GM19193 (cell line): Measurements from ENCODE around the gene KHDC1.

Source experiments
- POLR2A ChIP-seq: IDR thresholded peaks from 4 replicates; pipeline ENCODE4 v1.6.1; 2011; ENCODE audit not compliant: insufficient read depth, insufficient read length; ENCODE audit errors: extremely low read depth

Gene KHDC1

GRCh38 chr6:73252703-73253102 is 10.3 kb downstream of the KHDC1 start:
- no peak for TF ChIP-seq POLR2A

DNA sequence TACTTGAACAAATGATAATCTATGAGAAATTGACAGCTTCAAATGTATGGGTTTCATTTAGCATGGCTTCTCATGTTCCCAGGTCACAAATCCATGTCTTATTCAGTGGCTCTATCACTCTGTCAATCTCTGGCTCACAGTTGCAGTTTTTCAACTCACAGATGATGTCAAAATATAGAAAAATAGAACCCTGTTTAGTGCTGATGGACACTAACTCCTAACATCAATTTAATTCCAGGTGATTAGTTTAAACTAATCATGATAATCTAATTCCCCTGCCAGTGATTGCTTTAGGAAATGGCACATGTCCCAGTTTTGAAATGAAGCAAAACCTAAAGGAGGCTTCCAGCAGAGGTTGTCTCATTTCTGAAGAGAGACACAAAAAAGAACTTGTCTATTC is 13.0 kb downstream of the KHDC1 start:
- no peak for TF ChIP-seq POLR2A

- TF ChIP-seq POLR2A: no peak
Observed at GRCh38 chr6:73248192-73248903, 14.6 kb downstream of the KHDC1 start.

DNA sequence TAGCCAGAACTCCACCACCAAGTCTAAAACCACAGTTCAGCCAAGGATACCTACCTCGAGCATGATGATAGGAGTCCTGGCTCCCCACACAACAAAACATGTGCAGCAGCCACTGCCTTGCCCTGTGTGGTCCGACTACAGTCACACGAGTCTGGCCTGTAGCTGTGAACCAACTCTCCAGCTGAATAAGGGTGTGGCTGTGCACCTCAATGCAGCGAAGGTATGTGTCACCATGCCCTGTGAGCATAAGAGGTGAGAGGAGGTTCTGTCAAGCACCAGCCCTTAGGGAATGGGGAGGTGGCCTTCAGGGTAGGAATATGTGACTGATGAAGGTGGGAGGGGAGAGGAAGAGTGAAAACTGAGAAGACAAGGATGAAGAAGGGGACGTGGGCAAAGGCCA is 21.0 kb downstream of the KHDC1 start:
- TF ChIP-seq POLR2A: no peak

- no peak for TF ChIP-seq POLR2A
Observed at GRCh38 chr6:73240730-73241129, 22.3 kb downstream of the KHDC1 start.

DNA sequence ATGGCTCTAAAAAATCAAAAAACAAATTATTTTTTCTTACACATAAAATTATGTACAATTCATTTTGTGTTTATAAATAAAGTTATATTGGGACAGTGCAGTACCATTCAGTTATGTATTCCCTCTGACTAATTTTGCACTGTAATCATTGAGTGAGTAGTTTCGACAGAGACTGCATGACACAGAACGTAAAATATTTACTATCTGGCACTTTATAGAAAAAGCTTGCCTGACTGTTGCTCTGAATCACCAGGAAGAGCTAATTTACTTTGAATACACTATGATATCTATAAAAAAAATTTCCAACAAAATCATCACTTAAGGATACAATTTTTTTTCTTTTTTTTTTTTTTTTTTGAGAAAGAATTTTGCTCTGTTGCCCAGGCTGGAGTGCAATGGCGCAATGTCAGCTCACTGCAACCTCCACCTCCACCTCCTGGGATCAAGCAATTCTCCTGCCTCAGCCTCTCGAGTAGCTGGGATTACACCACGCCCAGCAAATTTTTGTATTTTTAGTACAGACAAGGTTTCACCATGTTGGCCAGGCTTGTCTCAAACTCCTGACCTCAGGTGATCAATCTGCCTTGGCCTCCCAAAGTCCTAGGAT is 26.7 kb downstream of the KHDC1 start:
- no peak for TF ChIP-seq POLR2A

DNA sequence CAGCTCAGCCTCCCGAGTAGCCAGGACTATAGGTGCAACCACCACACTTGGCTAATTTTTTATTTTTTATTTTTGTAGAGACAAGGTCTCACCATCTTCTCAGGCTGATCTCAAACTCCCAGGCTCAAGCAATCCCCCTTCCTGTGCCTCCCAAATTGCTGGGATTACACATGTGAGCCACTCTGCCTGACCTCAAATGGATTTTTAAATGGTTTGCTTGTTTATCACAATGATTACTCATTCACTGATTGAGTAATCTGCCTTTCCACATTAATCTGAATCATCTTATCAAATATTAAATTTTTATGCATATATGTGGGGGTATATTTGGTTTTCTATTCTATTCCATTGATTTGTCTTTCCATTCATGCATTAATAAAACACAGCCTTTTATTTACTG is 28.3 kb downstream of the KHDC1 start:
- TF ChIP-seq POLR2A: no peak

GRCh38 chr6:73233048-73233447 is 29.9 kb downstream of the KHDC1 start:
- no peak for TF ChIP-seq POLR2A

- TF ChIP-seq POLR2A: no peak
Observed at GRCh38 chr6:73231986-73232391, 31.0 kb downstream of the KHDC1 start.

DNA sequence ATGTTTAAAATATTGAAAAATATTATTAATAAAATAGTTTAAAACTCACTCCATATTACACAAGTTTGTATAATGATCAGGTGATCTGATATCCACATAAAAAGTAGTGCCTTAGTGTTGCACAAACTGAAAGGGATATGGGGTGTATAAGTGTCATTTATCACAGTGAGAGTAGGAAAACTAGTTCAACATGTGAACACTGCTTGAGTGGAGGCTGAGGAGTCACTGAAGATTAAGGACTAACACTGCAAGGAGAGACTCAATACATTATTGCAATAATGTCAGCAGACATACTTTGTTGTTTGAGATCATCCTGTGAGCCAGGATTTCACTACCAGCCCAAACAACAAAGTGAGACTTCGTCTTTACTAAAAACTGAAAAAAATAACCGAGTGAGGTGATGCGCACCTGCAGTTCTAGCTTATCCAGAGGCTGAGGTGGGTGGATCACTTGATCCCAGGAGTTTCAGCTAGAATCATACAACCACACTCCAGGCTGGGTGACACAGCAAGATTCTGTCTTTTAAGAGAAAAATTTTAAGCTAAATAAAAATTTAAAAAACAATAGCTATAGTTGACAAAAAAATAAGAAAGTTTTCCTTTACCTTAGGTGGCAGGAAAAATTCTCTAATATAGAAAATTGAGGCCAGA is 35.3 kb downstream of the KHDC1 start:
- TF ChIP-seq POLR2A: no peak

DNA sequence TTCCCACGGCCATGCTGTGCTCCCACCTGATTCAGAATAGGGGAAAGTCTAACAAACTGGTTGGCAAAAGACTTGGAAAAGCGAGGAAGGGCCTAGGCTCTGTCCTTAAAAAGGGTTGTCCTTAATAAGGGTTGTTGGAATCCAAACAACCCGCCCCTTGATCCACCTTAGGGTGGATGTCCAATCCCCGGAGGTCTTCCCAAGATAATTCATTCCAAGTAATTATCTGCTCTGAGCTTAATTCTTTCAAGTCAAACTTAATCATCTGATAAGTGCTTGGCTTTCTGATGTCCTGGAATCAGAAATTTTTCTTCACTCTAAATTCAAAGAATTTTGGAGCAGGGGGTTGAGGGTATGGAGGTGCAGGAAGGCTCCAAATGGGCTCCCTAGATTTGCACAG is 37.6 kb downstream of the KHDC1 start, which contains the start of gene KHDC1L:
TSS of gene KHDC1L (minus strand) at position 101 of the 400 bp plus-strand sequence. CDS start at position 13, 88 bp downstream.
- no peak for TF ChIP-seq POLR2A

- TF ChIP-seq POLR2A: no peak
Observed at GRCh38 chr6:73216859-73217258, 46.1 kb downstream of the KHDC1 start.

DNA sequence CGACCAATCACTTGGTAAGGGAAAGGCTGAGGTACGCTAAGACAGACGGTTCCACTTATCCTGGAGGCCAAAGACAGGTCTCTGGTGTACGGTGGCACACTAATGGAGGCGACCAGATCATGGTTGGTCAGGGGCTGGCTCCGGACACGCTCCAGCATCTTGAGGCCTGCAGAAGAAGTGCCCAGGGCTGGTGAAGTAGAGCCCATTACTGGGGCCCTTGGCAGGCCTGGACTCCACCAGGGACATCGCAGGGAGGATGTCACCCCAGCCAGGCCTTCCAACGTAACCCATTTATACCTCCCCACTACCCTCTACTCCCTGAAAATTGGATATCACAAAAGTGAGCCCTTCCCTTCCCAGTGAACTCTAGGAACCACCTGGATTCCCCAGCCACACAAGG is 53.9 kb downstream of the KHDC1 start:
- TF ChIP-seq POLR2A: no peak

DNA sequence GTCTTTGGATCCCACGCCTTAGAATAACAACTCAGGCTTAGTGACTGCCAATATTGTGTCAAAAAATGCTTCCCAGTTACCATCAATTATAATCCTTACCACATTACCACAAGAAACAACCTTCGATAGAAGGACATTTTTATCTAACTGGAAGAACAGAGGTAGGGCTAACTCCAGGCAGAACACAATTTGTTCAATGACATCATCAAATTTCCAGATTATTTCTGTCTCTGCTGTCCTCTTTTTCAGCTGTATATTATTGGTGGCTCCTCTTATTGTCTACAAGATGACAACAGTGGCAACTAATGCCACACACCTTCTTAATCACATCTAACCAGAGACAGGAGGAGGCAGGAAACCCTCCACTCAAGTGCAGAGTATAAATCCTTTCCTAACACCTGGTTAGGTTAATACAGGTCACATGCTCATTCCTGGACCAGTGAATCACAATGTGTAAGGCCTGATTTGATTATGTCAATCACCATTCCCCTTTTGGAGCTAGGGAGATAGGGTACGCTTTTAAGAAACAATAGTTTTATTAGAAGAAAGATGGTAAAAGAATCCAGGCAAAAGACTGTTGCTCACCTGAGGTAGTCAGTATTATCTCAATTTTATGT is 55.7 kb downstream of the KHDC1 start:
- TF ChIP-seq POLR2A: no peak

- no peak for TF ChIP-seq POLR2A
Observed at GRCh38 chr6:73204252-73204651, 58.7 kb downstream of the KHDC1 start.
